Measurements from ENCODE around the gene PSMC6.
"Not testable (repeated sequence)": the region's sequence is repeated elsewhere in the genome, so short reads cannot be mapped to it uniquely, and the experiment has no call there.

Gene PSMC6

GRCh38 chr14:52730709-52731111 lies 23.7 kb downstream of the PSMC6 start:
- H3K4me1 Mint-ChIP-seq (ENCODE audit: low read depth) = peaks cover 20% of the 10 kb centered on the region
- H3K36me3 Mint-ChIP-seq (ENCODE audit: low read depth) = peaks cover 25% of the 10 kb centered on the region
- H3K4me3 Mint-ChIP-seq = peak overlapping the region; percentile 87
- peak overlapping the region; percentile 77 for H3K27ac Mint-ChIP-seq
- no peaks in the 10 kb centered on the region for H3K9me3 Mint-ChIP-seq
- no peaks in the 10 kb centered on the region for H3K27me3 Mint-ChIP-seq (ENCODE audit: low read depth)

GRCh38 chr14:52733824-52734223 lies 26.8 kb downstream of the PSMC6 start:
- Mint-ChIP-seq H3K4me1 (ENCODE audit: low read depth) (peaks cover 34% of the 10 kb centered on the region), H3K9me3 (no peaks in the 10 kb centered on the region), H3K27me3 (ENCODE audit: low read depth) (no peaks in the 10 kb centered on the region), H3K4me3 (no peak overlapping the region), H3K27ac (no peak overlapping the region), H3K36me3 (ENCODE audit: low read depth) (peaks cover 33% of the 10 kb centered on the region)

GRCh38 chr14:52735921-52736489 lies 29.0 kb downstream of the PSMC6 start:
- H3K4me3 Mint-ChIP-seq = no peak overlapping the region
- H3K9me3 Mint-ChIP-seq = no peaks in the 10 kb centered on the region
- H3K4me1 Mint-ChIP-seq (ENCODE audit: low read depth) = peaks cover 35% of the 10 kb centered on the region

GRCh38 chr14:52738409-52738808 lies 31.4 kb downstream of the PSMC6 start:
- Mint-ChIP-seq H3K9me3 (no peaks in the 10 kb centered on the region), H3K27ac (no peak overlapping the region), H3K27me3 (ENCODE audit: low read depth) (no peaks in the 10 kb centered on the region), H3K36me3 (ENCODE audit: low read depth) (peaks cover 30% of the 10 kb centered on the region), H3K4me1 (ENCODE audit: low read depth) (peaks cover 42% of the 10 kb centered on the region), H3K4me3 (no peak overlapping the region)

More at GRCh38 chr14:52735921-52736489, 29.0 kb downstream of the PSMC6 start:
- H3K27ac Mint-ChIP-seq = no peak overlapping the region
- H3K27me3 Mint-ChIP-seq (ENCODE audit: low read depth) = no peaks in the 10 kb centered on the region
- H3K36me3 Mint-ChIP-seq (ENCODE audit: low read depth) = peaks cover 35% of the 10 kb centered on the region

- H3K36me3 Mint-ChIP-seq (ENCODE audit: low read depth) = peaks cover 27% of the 10 kb centered on the region
- H3K27ac Mint-ChIP-seq = no peak overlapping the region
- no peak overlapping the region for H3K4me3 Mint-ChIP-seq
- H3K4me1 Mint-ChIP-seq (ENCODE audit: low read depth) = peaks cover 40% of the 10 kb centered on the region
- no peaks in the 10 kb centered on the region for H3K9me3 Mint-ChIP-seq
- no peaks in the 10 kb centered on the region for H3K27me3 Mint-ChIP-seq (ENCODE audit: low read depth)
These were observed 33.8 kb downstream of the PSMC6 start for GRCh38 chr14:52740751-52741150.

GRCh38 chr14:52741865-52742264 lies 34.9 kb downstream of the PSMC6 start:
- Mint-ChIP-seq H3K4me1 (ENCODE audit: low read depth) (peaks cover 31% of the 10 kb centered on the region), H3K9me3 (no peaks in the 10 kb centered on the region), H3K27ac (peak overlapping the region; percentile 91), H3K4me3 (peak overlapping the region; percentile 65), H3K36me3 (ENCODE audit: low read depth) (peaks cover 30% of the 10 kb centered on the region), H3K27me3 (ENCODE audit: low read depth) (no peaks in the 10 kb centered on the region)

GRCh38 chr14:52748647-52749292 lies 41.8 kb downstream of the PSMC6 start:
- Mint-ChIP-seq H3K27ac (no peak overlapping the region), H3K4me1 (ENCODE audit: low read depth) (peaks cover 7% of the 10 kb centered on the region), H3K36me3 (ENCODE audit: low read depth) (peaks cover 25% of the 10 kb centered on the region)

GRCh38 chr14:52755607-52756316 lies 48.8 kb downstream of the PSMC6 start:
- H3K27me3 Mint-ChIP-seq (ENCODE audit: low read depth) = no peaks in the 10 kb centered on the region
- no peaks in the 10 kb centered on the region for H3K9me3 Mint-ChIP-seq
- no peak overlapping the region for H3K27ac Mint-ChIP-seq
- no peaks in the 10 kb centered on the region for H3K4me1 Mint-ChIP-seq (ENCODE audit: low read depth)
- peaks cover 4% of the 10 kb centered on the region for H3K36me3 Mint-ChIP-seq (ENCODE audit: low read depth)
- no peak overlapping the region for H3K4me3 Mint-ChIP-seq

More at GRCh38 chr14:52748647-52749292, 41.8 kb downstream of the PSMC6 start:
- Mint-ChIP-seq H3K9me3 (no peaks in the 10 kb centered on the region), H3K4me3 (no peak overlapping the region), H3K27me3 (ENCODE audit: low read depth) (no peaks in the 10 kb centered on the region)

- H3K9me3 Mint-ChIP-seq = no peaks in the 10 kb centered on the region
- H3K4me3 Mint-ChIP-seq = no peak overlapping the region
- H3K27me3 Mint-ChIP-seq (ENCODE audit: low read depth) = no peaks in the 10 kb centered on the region
- peaks cover 16% of the 10 kb centered on the region for H3K36me3 Mint-ChIP-seq (ENCODE audit: low read depth)
- peaks cover 4% of the 10 kb centered on the region for H3K4me1 Mint-ChIP-seq (ENCODE audit: low read depth)
- no peak overlapping the region for H3K27ac Mint-ChIP-seq
These were observed 52.1 kb downstream of the PSMC6 start for GRCh38 chr14:52759145-52759544.

- not testable (repeated sequence) for H3K27me3 Mint-ChIP-seq (ENCODE audit: low read depth); H3K27ac Mint-ChIP-seq; H3K4me3 Mint-ChIP-seq; H3K9me3 Mint-ChIP-seq
- Mint-ChIP-seq H3K4me1 (ENCODE audit: low read depth) (peaks cover 10% of the 10 kb centered on the region), H3K36me3 (ENCODE audit: low read depth) (peaks cover 31% of the 10 kb centered on the region)
These were observed 55.9 kb downstream of the PSMC6 start for GRCh38 chr14:52762923-52763322.

- Mint-ChIP-seq H3K27ac (no peak overlapping the region), H3K36me3 (ENCODE audit: low read depth) (peaks cover 43% of the 10 kb centered on the region), H3K4me3 (no peak overlapping the region), H3K4me1 (ENCODE audit: low read depth) (peaks cover 13% of the 10 kb centered on the region), H3K27me3 (ENCODE audit: low read depth) (no peaks in the 10 kb centered on the region), H3K9me3 (no peaks in the 10 kb centered on the region)
These were observed 60.2 kb downstream of the PSMC6 start for GRCh38 chr14:52767058-52767833.

GRCh38 chr14:52769887-52770286 lies 62.9 kb downstream of the PSMC6 start:
- no peaks in the 10 kb centered on the region for H3K9me3 Mint-ChIP-seq

GRCh38 chr14:52776816-52777215 lies 69.8 kb downstream of the PSMC6 start:
- no peak overlapping the region for H3K27ac Mint-ChIP-seq
- peaks cover 17% of the 10 kb centered on the region for H3K36me3 Mint-ChIP-seq (ENCODE audit: low read depth)
- no peaks in the 10 kb centered on the region for H3K4me1 Mint-ChIP-seq (ENCODE audit: low read depth)
- H3K27me3 Mint-ChIP-seq (ENCODE audit: low read depth) = no peaks in the 10 kb centered on the region
- H3K9me3 Mint-ChIP-seq = no peaks in the 10 kb centered on the region
- no peak overlapping the region for H3K4me3 Mint-ChIP-seq

More at GRCh38 chr14:52769887-52770286, 62.9 kb downstream of the PSMC6 start:
- Mint-ChIP-seq H3K36me3 (ENCODE audit: low read depth) (peaks cover 40% of the 10 kb centered on the region), H3K4me3 (no peak overlapping the region), H3K27ac (no peak overlapping the region), H3K4me1 (ENCODE audit: low read depth) (peaks cover 7% of the 10 kb centered on the region), H3K27me3 (ENCODE audit: low read depth) (no peaks in the 10 kb centered on the region)
